UCSD-AML1 (cell line): Measurements from ENCODE around the gene KCNMB4.

Source experiments
- DNase-seq: peaks from one replicate; lab custom pipeline; 2025; ENCODE audit not compliant: unreplicated experiment; lab: John Stamatoyannopoulos, UW

The KCNMB4 gene

GRCh38 chr12:70365648-70366518 lies at the start of gene KCNMB4:
Gene KCNMB4, plus strand, starts transcription at chr12:70366290. Its CDS starts 445 bp downstream, at chr12:70366735.
- peak; percentile 63 for DNase-seq

- no peak for DNase-seq
These were observed 48.3 kb upstream of the KCNMB4 start for GRCh38 chr12:70317781-70318180.

- DNase-seq: no peak
These were observed 46.5 kb upstream of the KCNMB4 start for GRCh38 chr12:70319605-70320004.

GRCh38 chr12:70321191-70321590 lies 44.9 kb upstream of the KCNMB4 start:
- DNase-seq: no peak

GRCh38 chr12:70327541-70327940 lies 38.5 kb upstream of the KCNMB4 start:
- DNase-seq: no peak

GRCh38 chr12:70329728-70330127 lies 36.4 kb upstream of the KCNMB4 start:
- DNase-seq: no peak

GRCh38 chr12:70330158-70330557 lies 35.9 kb upstream of the KCNMB4 start:
- DNase-seq: no peak

- DNase-seq: no peak
These were observed 33.9 kb upstream of the KCNMB4 start for GRCh38 chr12:70332236-70332635.

GRCh38 chr12:70334742-70335141 lies 31.3 kb upstream of the KCNMB4 start:
- no peak for DNase-seq

- DNase-seq: no peak
These were observed 27.6 kb upstream of the KCNMB4 start for GRCh38 chr12:70338531-70338930.

GRCh38 chr12:70351076-70351475 lies 15.0 kb upstream of the KCNMB4 start:
- no peak for DNase-seq

GRCh38 chr12:70353780-70354660 lies 12.1 kb upstream of the KCNMB4 start:
- DNase-seq: no peak

GRCh38 chr12:70354787-70355186 lies 11.3 kb upstream of the KCNMB4 start:
- no peak for DNase-seq

GRCh38 chr12:70355972-70356371 lies 10.1 kb upstream of the KCNMB4 start:
- no peak for DNase-seq

- DNase-seq: no peak
These were observed 6.5 kb upstream of the KCNMB4 start for GRCh38 chr12:70359458-70360197.

- DNase-seq: no peak
These were observed 5.9 kb upstream of the KCNMB4 start for GRCh38 chr12:70360218-70360617.

GRCh38 chr12:70364695-70365397 lies 1.2 kb upstream of the KCNMB4 start:
- DNase-seq: no peak

GRCh38 chr12:70365398-70365647 lies 767 bp upstream of the KCNMB4 start:
- no peak for DNase-seq

- DNase-seq: peak; percentile 12
These were observed 629 bp downstream of the KCNMB4 start for GRCh38 chr12:70366581-70367257.
